Activated naive CD4-positive, alpha-beta T cell treated with anti-CD3 and anti-CD28 coated beads, Interleukin-2, amount 50 U/mL, for 24 hours (primary cell): Measurements from ENCODE around the gene VAC14.
A peak's percentile ranks its signal among the peaks of the same experiment; 100 is the strongest.

ENCODE experiments used
- H3K27ac Mint-ChIP-seq: one replicate; pipeline ENCODE4 v1.8.0; 2021; ENCODE audit warnings: mild to moderate bottlenecking, mixed read lengths
- H3K27me3 Mint-ChIP-seq: one replicate; pipeline ENCODE4 v1.8.0; 2021; ENCODE audit warnings: mixed read lengths
- H3K36me3 Mint-ChIP-seq: one replicate; pipeline ENCODE4 v1.8.0; 2021; ENCODE audit warnings: mixed read lengths
- H3K4me1 Mint-ChIP-seq: one replicate; pipeline ENCODE4 v1.8.0; 2021; ENCODE audit warnings: mixed read lengths
- H3K4me3 Mint-ChIP-seq: one replicate; pipeline ENCODE4 v1.8.0; 2021; ENCODE audit warnings: mild to moderate bottlenecking, mixed read lengths
- H3K9me3 Mint-ChIP-seq: one replicate; pipeline ENCODE4 v1.8.0; 2021; ENCODE audit warnings: mixed read lengths

VAC14 gene

DNA sequence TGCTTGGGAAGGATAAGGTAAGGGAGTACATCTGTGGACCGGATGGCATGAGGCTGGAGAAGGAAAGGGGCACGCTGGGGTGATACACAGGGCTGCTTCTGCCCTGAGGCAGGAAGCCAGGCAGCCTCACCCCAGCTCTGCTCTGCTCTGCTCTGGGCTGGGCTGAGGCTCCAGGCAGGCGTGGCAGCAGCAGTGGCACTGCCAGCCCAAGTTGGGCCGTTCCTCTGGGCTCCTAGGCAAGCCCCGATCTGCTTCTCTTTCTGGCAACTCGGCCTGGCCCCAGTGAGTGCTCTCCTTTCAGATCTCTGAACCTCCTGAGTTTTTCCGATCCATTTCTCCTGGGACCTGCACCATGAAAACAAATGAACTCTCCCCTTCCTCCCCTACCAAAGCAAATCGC is 44.9 kb downstream of the VAC14 start:
- no peak overlapping the region for H3K4me3 Mint-ChIP-seq
- H3K27me3 Mint-ChIP-seq, result no peaks in the 10 kb centered on the region
- H3K9me3 Mint-ChIP-seq, result no peaks in the 10 kb centered on the region
- no peak overlapping the region for H3K27ac Mint-ChIP-seq
- H3K36me3 Mint-ChIP-seq, result peaks cover 2% of the 10 kb centered on the region
- no peaks in the 10 kb centered on the region for H3K4me1 Mint-ChIP-seq

GRCh38 chr16:70754851-70755600 is 45.9 kb downstream of the VAC14 start:
- Mint-ChIP-seq H3K4me1 (peaks cover 4% of the 10 kb centered on the region), H3K9me3 (no peaks in the 10 kb centered on the region), H3K36me3 (peaks cover 2% of the 10 kb centered on the region), H3K4me3 (no peak overlapping the region), H3K27ac (no peak overlapping the region), H3K27me3 (no peaks in the 10 kb centered on the region)

GRCh38 chr16:70754371-70754770 is 46.6 kb downstream of the VAC14 start:
- H3K27ac Mint-ChIP-seq, result no peak overlapping the region
- H3K9me3 Mint-ChIP-seq, result no peaks in the 10 kb centered on the region
- no peaks in the 10 kb centered on the region for H3K27me3 Mint-ChIP-seq
- H3K4me1 Mint-ChIP-seq, result peaks cover 4% of the 10 kb centered on the region
- no peak overlapping the region for H3K4me3 Mint-ChIP-seq
- H3K36me3 Mint-ChIP-seq, result peaks cover 2% of the 10 kb centered on the region

DNA sequence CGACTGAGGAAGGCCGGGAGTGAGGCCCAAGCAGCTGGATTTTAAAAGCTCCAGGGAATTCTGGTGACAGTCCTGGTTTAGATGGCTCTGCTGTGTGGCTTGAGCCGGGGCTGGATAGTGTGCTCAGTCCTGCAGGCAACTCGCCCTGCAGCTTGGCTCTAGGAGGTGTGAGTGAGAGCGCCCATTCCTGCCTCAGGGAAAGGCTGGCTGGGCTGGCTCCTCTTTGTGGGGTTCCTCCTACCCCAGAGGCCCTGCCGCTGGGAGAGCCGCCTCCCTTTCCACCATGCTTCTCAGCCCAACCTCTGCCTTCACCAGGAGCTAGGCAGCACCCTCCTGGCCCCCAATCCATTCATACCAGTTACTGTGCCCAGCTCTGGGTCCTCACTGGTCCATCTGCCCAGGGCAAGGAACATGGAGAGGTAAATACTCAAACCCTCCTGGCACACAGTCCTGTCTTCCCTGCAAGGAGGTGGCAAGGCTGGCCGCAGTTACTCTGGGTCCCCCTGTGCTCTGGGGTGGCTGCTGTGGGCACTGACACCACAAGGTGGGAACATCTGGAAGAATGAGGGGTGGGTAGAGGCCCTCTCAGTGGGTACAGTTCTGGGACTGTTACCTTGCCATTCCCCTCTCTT is 47.1 kb downstream of the VAC14 start:
- Mint-ChIP-seq H3K9me3 (no peaks in the 10 kb centered on the region), H3K36me3 (no peaks in the 10 kb centered on the region), H3K4me3 (no peak overlapping the region), H3K27me3 (no peaks in the 10 kb centered on the region), H3K27ac (no peak overlapping the region), H3K4me1 (peaks cover 4% of the 10 kb centered on the region)

GRCh38 chr16:70753228-70753627 is 47.7 kb downstream of the VAC14 start:
- no peaks in the 10 kb centered on the region for H3K27me3 Mint-ChIP-seq
- no peak overlapping the region for H3K4me3 Mint-ChIP-seq
- H3K4me1 Mint-ChIP-seq, result peaks cover 6% of the 10 kb centered on the region
- H3K27ac Mint-ChIP-seq, result no peak overlapping the region
- no peaks in the 10 kb centered on the region for H3K36me3 Mint-ChIP-seq
- H3K9me3 Mint-ChIP-seq, result no peaks in the 10 kb centered on the region

GRCh38 chr16:70752426-70752825 is 48.5 kb downstream of the VAC14 start:
- H3K4me3 Mint-ChIP-seq, result no peak overlapping the region
- H3K4me1 Mint-ChIP-seq, result peaks cover 9% of the 10 kb centered on the region
- H3K9me3 Mint-ChIP-seq, result no peaks in the 10 kb centered on the region
- H3K27ac Mint-ChIP-seq, result no peak overlapping the region
- H3K36me3 Mint-ChIP-seq, result no peaks in the 10 kb centered on the region
- no peaks in the 10 kb centered on the region for H3K27me3 Mint-ChIP-seq

DNA sequence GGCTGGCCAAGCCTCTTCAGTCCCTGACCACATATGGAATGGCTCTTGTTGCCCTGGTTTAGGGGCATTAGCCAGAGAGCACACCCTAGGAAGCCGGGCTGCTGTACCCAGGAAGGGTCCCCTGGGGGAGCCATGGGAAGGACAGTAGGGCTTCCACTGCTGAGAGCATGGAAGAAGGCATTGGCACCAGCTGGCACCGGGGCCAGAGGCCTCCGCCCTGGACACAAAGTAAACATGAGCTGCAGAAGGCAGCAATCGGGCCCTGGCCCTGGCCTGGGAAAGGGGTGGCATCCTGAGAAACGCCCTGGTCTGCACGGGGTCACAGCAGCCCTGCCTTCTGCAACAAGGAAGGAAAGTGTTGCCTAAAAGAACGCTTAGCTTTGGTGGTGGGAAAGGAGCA is 49.4 kb downstream of the VAC14 start:
- Mint-ChIP-seq H3K9me3 (no peaks in the 10 kb centered on the region), H3K36me3 (no peaks in the 10 kb centered on the region), H3K27ac (no peak overlapping the region), H3K4me3 (no peak overlapping the region), H3K27me3 (no peaks in the 10 kb centered on the region), H3K4me1 (peaks cover 17% of the 10 kb centered on the region)

- peaks cover 3% of the 10 kb centered on the region for H3K36me3 Mint-ChIP-seq
- H3K27ac Mint-ChIP-seq, result no peak overlapping the region
- H3K27me3 Mint-ChIP-seq, result no peaks in the 10 kb centered on the region
- no peak overlapping the region for H3K4me3 Mint-ChIP-seq
- peaks cover 17% of the 10 kb centered on the region for H3K4me1 Mint-ChIP-seq
- no peaks in the 10 kb centered on the region for H3K9me3 Mint-ChIP-seq
Observed at GRCh38 chr16:70750893-70751467, 50.0 kb downstream of the VAC14 start.

DNA sequence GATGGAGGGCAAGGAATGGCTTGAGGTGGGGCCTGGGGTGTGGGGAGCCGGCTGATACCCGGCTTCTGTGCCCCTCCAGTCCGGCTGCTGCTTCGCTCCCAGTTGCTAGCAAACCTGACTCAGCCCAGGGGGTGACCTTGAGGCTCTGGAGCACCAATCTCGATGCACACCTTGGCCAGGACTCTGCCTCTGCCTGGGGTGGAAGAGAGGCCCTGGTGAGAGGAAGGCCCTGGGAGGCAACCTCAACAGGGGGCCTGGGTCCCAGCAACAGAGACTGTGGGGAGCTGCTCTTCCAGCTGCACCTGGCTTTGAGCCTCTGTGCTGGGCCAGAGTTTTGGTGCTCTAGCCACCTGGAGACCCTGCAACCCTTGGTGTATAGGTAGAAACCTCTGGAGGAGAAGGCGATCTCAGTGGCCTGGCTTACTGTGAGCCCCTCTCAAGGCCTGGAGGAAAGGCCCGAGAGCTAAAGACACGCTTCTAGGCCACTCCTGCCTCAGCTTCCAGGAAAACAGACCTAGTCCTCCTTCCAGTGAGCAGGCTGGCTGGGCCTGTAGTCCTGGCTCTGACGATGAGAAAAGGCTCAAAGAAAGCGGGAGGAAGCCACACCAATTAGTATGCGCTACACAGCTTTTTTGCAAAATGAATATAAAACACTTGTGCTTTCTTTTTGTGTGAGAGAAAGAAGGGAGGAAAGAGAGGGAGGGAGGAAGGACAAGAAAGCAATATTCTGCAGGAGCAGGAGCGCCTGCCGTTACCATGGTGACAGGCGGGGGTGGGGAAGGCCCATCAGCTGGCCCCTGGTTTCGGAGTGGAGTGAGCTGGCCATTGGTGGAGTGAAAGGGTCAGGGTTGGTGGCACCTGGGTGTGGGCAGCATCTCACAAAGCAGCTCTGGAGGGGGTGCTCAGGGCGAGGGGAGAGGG is 51.0 kb downstream of the VAC14 start:
- Mint-ChIP-seq H3K36me3 (peaks cover 4% of the 10 kb centered on the region), H3K4me1 (peaks cover 17% of the 10 kb centered on the region), H3K4me3 (no peak overlapping the region), H3K27ac (no peak overlapping the region), H3K9me3 (no peaks in the 10 kb centered on the region), H3K27me3 (no peaks in the 10 kb centered on the region)

- peaks cover 4% of the 10 kb centered on the region for H3K36me3 Mint-ChIP-seq
- H3K27me3 Mint-ChIP-seq, result no peaks in the 10 kb centered on the region
- peaks cover 17% of the 10 kb centered on the region for H3K4me1 Mint-ChIP-seq
- no peaks in the 10 kb centered on the region for H3K9me3 Mint-ChIP-seq
- H3K27ac Mint-ChIP-seq, result no peak overlapping the region
- H3K4me3 Mint-ChIP-seq, result no peak overlapping the region
Observed at GRCh38 chr16:70749006-70749678, 51.8 kb downstream of the VAC14 start.

GRCh38 chr16:70747703-70748631 is 53.0 kb downstream of the VAC14 start:
- H3K36me3 Mint-ChIP-seq, result peaks cover 13% of the 10 kb centered on the region
- peaks cover 17% of the 10 kb centered on the region for H3K4me1 Mint-ChIP-seq
- H3K4me3 Mint-ChIP-seq, result no peak overlapping the region
- H3K9me3 Mint-ChIP-seq, result no peaks in the 10 kb centered on the region
- H3K27ac Mint-ChIP-seq, result no peak overlapping the region
- no peaks in the 10 kb centered on the region for H3K27me3 Mint-ChIP-seq

- Mint-ChIP-seq H3K4me1 (peaks cover 17% of the 10 kb centered on the region), H3K9me3 (no peaks in the 10 kb centered on the region), H3K27ac (peak overlapping the region; percentile 30), H3K27me3 (no peaks in the 10 kb centered on the region), H3K36me3 (peaks cover 13% of the 10 kb centered on the region), H3K4me3 (no peak overlapping the region)
Observed at GRCh38 chr16:70746708-70747424, 54.1 kb downstream of the VAC14 start.

DNA sequence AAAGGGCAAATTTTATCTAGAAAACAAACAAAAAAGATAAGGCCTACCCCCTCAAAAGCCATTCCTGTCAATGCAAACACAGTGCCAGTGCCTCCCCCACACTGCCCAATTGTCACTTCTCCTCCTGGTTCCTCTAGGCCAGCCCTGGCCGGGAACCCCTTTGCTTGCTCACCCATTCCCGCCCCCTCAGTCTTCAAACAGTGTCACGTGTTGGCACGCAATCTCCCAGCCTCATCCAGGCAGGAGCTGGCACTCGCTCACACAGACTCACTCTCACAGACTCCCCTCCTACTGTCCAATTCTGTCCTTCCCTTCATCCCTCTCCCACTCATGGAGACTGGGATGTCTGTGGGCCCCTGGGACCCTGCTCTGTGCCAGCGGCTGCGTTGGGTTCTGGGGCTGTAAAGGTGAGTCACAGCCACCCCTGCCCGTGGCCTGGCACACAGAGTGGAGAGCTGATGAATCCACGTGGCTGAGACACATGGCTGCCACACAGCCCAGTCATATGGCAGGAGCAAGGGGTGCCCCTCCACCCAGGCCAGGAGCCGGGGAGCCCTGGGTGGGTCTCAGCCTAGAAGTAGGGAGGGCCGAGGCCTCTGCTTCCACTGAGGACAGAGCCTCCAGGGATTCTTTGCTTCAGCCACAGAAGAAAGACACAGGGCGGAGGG is 54.8 kb downstream of the VAC14 start:
- Mint-ChIP-seq H3K27ac (no peak overlapping the region), H3K27me3 (no peaks in the 10 kb centered on the region), H3K4me3 (no peak overlapping the region), H3K4me1 (peaks cover 23% of the 10 kb centered on the region), H3K36me3 (peaks cover 13% of the 10 kb centered on the region), H3K9me3 (no peaks in the 10 kb centered on the region)
